DND-41 (cell line): ENCODE data around the gene CD164L2.

Experiments
- ATAC-seq: fragments of 200-7000 bp; cut with Tn5 transposase; 3 replicates; pipeline ENCODE4 v1.9.1; 2021; ENCODE audit warnings: low read depth; ENCODE audit not compliant: insufficient read depth
- DNase-seq: peaks from one replicate; pipeline ENCODE4 v3.0.0-alpha.2; 2020
- H2AFZ ChIP-seq: 2 replicates; pipeline ENCODE4 v1.6.0; 2012; ENCODE audit warnings: low read depth, low read length
- H3K27ac ChIP-seq: 2 replicates; pipeline ENCODE4 v1.5.1; 2012; ENCODE audit warnings: low read length, inconsistent platforms
- H3K27me3 ChIP-seq: fragments of 200-600 bp; sonication (generic); 2 replicates; pipeline ENCODE4 v1.6.0; 2012; ENCODE audit warnings: low read length, mild to moderate bottlenecking, inconsistent platforms; ENCODE audit not compliant: insufficient read depth, poor library complexity
- H3K36me3 ChIP-seq: 2 replicates; pipeline ENCODE4 v1.5.1; 2012; ENCODE audit warnings: low read length, inconsistent platforms; ENCODE audit not compliant: insufficient read depth
- H3K4me1 ChIP-seq: 2 replicates; pipeline ENCODE4 v1.5.1; 2012; ENCODE audit warnings: mild to moderate bottlenecking, low read length; ENCODE audit not compliant: insufficient read depth
- H3K4me2 ChIP-seq: 2 replicates; pipeline ENCODE4 v1.6.0; 2012; ENCODE audit warnings: mild to moderate bottlenecking, moderate library complexity, low read length, inconsistent platforms; ENCODE audit not compliant: insufficient read depth
- H3K4me3 ChIP-seq, 2 experiments: fragments of 200-600 bp in 1 of 2; shearing (Covaris generic) in 1 of 2; 2 replicates each; pipeline ENCODE4 v1.5.1; 2012 to 2016; ENCODE audit warnings: inconsistent platforms in 2 of 2, low read length in 2 of 2, mild to moderate bottlenecking in 2 of 2, low read depth in 1 of 2, moderate library complexity in 1 of 2
- H3K79me2 ChIP-seq: 2 replicates; pipeline ENCODE4 v1.6.0; 2012; ENCODE audit warnings: low read length, inconsistent platforms; ENCODE audit not compliant: insufficient read depth
- H3K9ac ChIP-seq: 2 replicates; pipeline ENCODE4 v1.6.0; 2012; ENCODE audit warnings: low read depth, mild to moderate bottlenecking, inconsistent platforms, low read length, moderate library complexity
- H3K9me3 ChIP-seq: 2 replicates; pipeline ENCODE4 v1.5.1; 2012; ENCODE audit warnings: low read length, moderate library complexity, mild to moderate bottlenecking, inconsistent platforms; ENCODE audit not compliant: insufficient read depth, severe bottlenecking
- H4K20me1 ChIP-seq: 2 replicates; pipeline ENCODE4 v1.6.0; 2012; ENCODE audit warnings: low read length; ENCODE audit not compliant: insufficient read depth
- EZH2 ChIP-seq: IDR thresholded peaks from 3 replicates; pipeline ENCODE4 v1.6.1; 2012; ENCODE audit warnings: borderline replicate concordance, low read depth, mild to moderate bottlenecking, moderate library complexity, low read length, inconsistent platforms; ENCODE audit not compliant: severe bottlenecking
- TF ChIP-seq, protein P1 (sequence below): IDR thresholded peaks from 2 replicates; pipeline ENCODE4 v1.5.1; 2012; ENCODE audit warnings: borderline replicate concordance, low read length, moderate library complexity, mild to moderate bottlenecking; ENCODE audit not compliant: poor library complexity, severe bottlenecking; ENCODE audit errors: extremely low read depth

CD164L2 gene

DNA sequence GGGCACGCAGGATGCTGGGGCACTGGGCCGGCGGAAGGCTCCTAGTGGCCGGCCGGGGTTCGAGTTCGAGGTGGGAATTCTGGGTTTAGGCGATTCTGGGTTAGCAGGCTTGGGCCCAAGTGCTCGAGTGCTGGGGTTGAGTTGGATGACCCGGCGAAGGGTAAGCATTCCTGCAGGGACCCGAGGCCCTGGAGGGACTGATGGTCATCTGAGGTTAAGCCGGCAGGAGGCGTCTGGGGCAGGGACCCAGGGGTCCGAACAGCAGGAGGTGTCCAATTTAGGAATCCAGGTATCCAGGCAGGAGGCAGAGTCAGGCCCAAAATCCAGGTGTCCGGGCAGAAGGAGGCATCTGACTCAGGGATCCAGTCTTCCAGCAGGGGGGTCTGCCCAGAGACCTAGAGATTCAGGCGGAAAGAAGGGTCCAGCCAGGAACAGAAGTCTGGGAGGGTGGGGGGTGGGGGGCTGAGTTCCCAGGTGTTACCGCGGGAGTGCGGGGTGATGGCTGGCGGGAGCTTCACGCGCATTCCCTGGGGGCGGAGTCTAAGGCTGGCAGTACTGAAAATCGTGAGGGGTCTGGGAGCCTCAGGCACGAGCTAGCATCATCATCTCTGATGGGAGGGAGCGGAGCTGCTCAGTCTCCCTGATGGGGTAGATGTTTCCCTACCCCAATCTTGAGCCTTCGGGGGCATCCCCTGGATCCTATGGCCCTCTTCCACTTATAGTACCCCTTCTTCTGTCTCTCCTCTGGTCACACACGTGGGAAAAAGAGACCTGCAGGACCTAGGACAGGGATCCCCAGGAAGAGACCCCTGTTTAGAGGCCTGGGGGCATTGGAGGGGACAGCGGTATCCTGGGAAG is 9.9 kb upstream of the CD164L2 start:
- H3K4me1 ChIP-seq = peaks cover 5% of the 10 kb centered on the region; the same call in 1 of the 2 replicates
- no peak for TF ChIP-seq EZH2
- TF ChIP-seq, protein P1, sequence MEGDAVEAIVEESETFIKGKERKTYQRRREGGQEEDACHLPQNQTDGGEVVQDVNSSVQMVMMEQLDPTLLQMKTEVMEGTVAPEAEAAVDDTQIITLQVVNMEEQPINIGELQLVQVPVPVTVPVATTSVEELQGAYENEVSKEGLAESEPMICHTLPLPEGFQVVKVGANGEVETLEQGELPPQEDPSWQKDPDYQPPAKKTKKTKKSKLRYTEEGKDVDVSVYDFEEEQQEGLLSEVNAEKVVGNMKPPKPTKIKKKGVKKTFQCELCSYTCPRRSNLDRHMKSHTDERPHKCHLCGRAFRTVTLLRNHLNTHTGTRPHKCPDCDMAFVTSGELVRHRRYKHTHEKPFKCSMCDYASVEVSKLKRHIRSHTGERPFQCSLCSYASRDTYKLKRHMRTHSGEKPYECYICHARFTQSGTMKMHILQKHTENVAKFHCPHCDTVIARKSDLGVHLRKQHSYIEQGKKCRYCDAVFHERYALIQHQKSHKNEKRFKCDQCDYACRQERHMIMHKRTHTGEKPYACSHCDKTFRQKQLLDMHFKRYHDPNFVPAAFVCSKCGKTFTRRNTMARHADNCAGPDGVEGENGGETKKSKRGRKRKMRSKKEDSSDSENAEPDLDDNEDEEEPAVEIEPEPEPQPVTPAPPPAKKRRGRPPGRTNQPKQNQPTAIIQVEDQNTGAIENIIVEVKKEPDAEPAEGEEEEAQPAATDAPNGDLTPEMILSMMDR = no peak
- no peak overlapping the region for H2AFZ ChIP-seq
- H3K27ac ChIP-seq = no peak overlapping the region
- H3K4me2 ChIP-seq = no peak overlapping the region
- no peaks in the 10 kb centered on the region for H3K79me2 ChIP-seq
- no peak overlapping the region for H3K4me3 ChIP-seq
- no peaks in the 10 kb centered on the region for H3K36me3 ChIP-seq
- H3K9me3 ChIP-seq = no peaks in the 10 kb centered on the region
- no peaks in the 10 kb centered on the region for H3K27me3 ChIP-seq
- DNase-seq = no peak
- no peaks in the 10 kb centered on the region for H4K20me1 ChIP-seq
- no peak for ATAC-seq
- H3K9ac ChIP-seq = no peak overlapping the region

DNA sequence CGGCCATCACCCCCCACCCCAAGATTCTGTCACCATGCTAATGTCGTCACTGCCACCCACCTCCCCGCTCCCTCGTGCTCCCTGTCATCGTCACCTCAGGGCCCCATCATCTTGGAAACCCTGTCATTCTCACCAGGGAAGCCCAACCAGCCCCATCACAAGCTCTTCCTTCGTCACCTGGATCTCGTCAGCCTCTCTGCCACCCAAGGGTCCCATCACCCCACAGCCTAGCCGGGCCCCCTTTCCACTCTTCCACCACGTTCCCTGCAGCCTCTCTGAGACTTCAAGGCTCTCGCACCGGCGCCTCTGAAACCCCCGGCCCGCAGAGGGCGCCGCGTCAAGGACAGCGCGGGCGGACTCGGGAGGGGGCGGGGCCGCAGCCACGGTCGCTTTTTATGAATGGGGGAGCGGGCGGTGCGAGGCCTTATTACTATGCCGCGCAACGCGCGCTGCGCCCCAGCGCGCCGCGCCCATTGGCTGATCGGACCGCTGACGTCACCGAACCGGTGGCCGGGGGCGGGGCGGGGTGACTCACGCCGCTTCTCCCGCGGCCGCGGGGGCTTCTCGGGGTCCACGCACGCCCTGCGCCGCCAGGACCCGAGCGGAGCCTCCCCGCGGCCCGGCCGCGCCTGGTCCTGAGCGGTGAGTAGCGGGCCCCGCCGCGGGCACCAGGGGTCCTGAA is 9.1 kb upstream of the CD164L2 start, which contains the start of gene GPR3:
Gene GPR3, plus strand, starts transcription at position 527 of the 682 bp plus-strand sequence. CDS start 1,177 bp downstream, outside the sequence.
- Histone ChIP-seq H3K9ac (no peak within 1 kb of the TSS), H3K4me3 (no peak within 1 kb of the TSS), H3K27me3 (no peaks in the 10 kb centered on the region), H3K4me2 (no peak within 1 kb of the TSS), H3K4me1 (peaks cover 5% of the 10 kb centered on the region; the same call in 1 of the 2 replicates), H4K20me1 (no peaks in the 10 kb centered on the region), H3K27ac (no peak within 1 kb of the TSS), H3K9me3 (no peaks in the 10 kb centered on the region), H2AFZ (no peak within 1 kb of the TSS), H3K36me3 (no peaks in the 10 kb centered on the region), H3K79me2 (no peaks in the 10 kb centered on the region)
- TF ChIP-seq EZH2 = no peak
- TF ChIP-seq, protein P1 = peak; percentile 5
- ATAC-seq (no peak), DNase-seq (no peak)

DNA sequence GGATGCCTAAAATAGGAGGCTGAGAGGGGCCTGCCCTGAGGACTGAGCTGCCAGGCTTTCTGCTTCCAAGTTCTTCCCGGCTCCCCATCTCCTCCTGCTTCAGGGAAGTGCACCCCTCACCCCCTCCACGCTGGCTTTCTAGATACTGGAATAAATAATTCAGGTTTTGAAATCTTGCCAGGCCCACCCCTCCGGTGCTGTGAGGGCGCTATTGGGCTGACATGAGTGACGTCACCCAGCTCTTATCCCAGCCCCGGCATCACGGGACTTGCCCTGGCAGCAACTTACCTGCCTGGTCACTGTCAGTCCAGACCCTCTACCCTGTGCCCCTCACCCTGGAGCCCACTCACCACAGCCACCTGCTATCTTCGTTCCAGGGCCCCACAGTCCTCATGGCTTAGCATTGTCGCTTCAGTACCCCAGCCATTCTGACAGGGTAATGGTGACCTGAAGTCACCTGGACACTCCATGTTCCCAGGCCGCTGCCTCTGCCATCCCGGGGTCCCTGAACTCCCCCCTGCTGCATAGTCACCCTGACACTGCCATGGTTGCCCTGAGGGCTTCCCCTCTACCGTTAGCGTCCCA is 8.5 kb upstream of the CD164L2 start:
- no peak overlapping the region for H3K4me3 ChIP-seq
- no peak overlapping the region for H3K4me2 ChIP-seq
- H2AFZ ChIP-seq = no peak overlapping the region
- no peak overlapping the region for H3K9ac ChIP-seq
- H3K4me1 ChIP-seq = peaks cover 5% of the 10 kb centered on the region; the same call in 1 of the 2 replicates
- no peak overlapping the region for H3K27ac ChIP-seq
- no peaks in the 10 kb centered on the region for H3K27me3 ChIP-seq
- no peak for ATAC-seq
- H3K79me2 ChIP-seq = no peaks in the 10 kb centered on the region
- no peaks in the 10 kb centered on the region for H3K36me3 ChIP-seq
- no peak for TF ChIP-seq EZH2
- TF ChIP-seq, protein P1 = no peak
- H4K20me1 ChIP-seq = no peaks in the 10 kb centered on the region
- DNase-seq = no peak
- no peaks in the 10 kb centered on the region for H3K9me3 ChIP-seq
